ENCODE data around the gene ARTN.
A peak's percentile ranks its signal among the peaks of the same experiment; 100 is the strongest.

Gene ARTN

GRCh38 chr1:43974443-43975248 lies 41.0 kb downstream of the ARTN start, which contains the start of gene ATP6V0B:
Gene ATP6V0B, plus strand, starts transcription at chr1:43974960. Its CDS starts 81 bp downstream, at chr1:43975041.
- Histone ChIP-seq H3K27me3 (no peaks in the 10 kb centered on the region), H3K9me3 (no peaks in the 10 kb centered on the region), H3K36me3 (peaks cover 11% of the 10 kb centered on the region), H3K4me3 (ENCODE audit: low read depth, low read length) (peak within 1 kb of the TSS; percentile 80), H3K4me1 (no peaks in the 10 kb centered on the region)
- no peak for TF ChIP-seq CTCF (IDR thresholded peaks at IDR 0.05; ENCODE audit: low read depth, low read length)
- peak; percentile 92 for DNase-seq

GRCh38 chr1:43975249-43975961 lies 41.8 kb downstream of the ARTN start:
- Histone ChIP-seq H3K9me3 (no peaks in the 10 kb centered on the region), H3K36me3 (peaks cover 11% of the 10 kb centered on the region), H3K4me1 (no peaks in the 10 kb centered on the region), H3K27me3 (no peaks in the 10 kb centered on the region), H3K4me3 (ENCODE audit: low read depth, low read length) (peak overlapping the region; percentile 80)
- no peak for DNase-seq
- no peak for TF ChIP-seq CTCF (IDR thresholded peaks at IDR 0.05; ENCODE audit: low read depth, low read length)

GRCh38 chr1:43976045-43976444 lies 42.4 kb downstream of the ARTN start:
- no peak for DNase-seq
- Histone ChIP-seq H3K36me3 (peaks cover 11% of the 10 kb centered on the region), H3K4me1 (no peaks in the 10 kb centered on the region), H3K4me3 (ENCODE audit: low read depth, low read length) (peak overlapping the region; percentile 80), H3K9me3 (no peaks in the 10 kb centered on the region), H3K27me3 (no peaks in the 10 kb centered on the region)
- TF ChIP-seq CTCF (IDR thresholded peaks at IDR 0.05; ENCODE audit: low read depth, low read length) = no peak

GRCh38 chr1:43976890-43977289 lies 43.3 kb downstream of the ARTN start:
- no peak for DNase-seq
- no peaks in the 10 kb centered on the region for H3K4me1 ChIP-seq
- H3K27me3 ChIP-seq = no peaks in the 10 kb centered on the region
- no peak for TF ChIP-seq CTCF (IDR thresholded peaks at IDR 0.05; ENCODE audit: low read depth, low read length)
- H3K9me3 ChIP-seq = no peaks in the 10 kb centered on the region
- H3K4me3 ChIP-seq (ENCODE audit: low read depth, low read length) = no peak overlapping the region
- peaks cover 8% of the 10 kb centered on the region for H3K36me3 ChIP-seq

GRCh38 chr1:43977376-43978263 lies 44.0 kb downstream of the ARTN start:
- H3K9me3 ChIP-seq = no peaks in the 10 kb centered on the region
- no peak for TF ChIP-seq CTCF (IDR thresholded peaks at IDR 0.05; ENCODE audit: low read depth, low read length)
- no peaks in the 10 kb centered on the region for H3K4me1 ChIP-seq
- H3K27me3 ChIP-seq = no peaks in the 10 kb centered on the region
- peaks cover 8% of the 10 kb centered on the region for H3K36me3 ChIP-seq
- H3K4me3 ChIP-seq (ENCODE audit: low read depth, low read length) = no peak overlapping the region; the same call in 1 of the 2 replicates
- no peak for DNase-seq

Data from BE2C (cell line).